Measurements from ENCODE around the gene MARCKS. TPM values are rescaled to one million over a fixed set of nuclear protein-coding genes. Genes with fewer than 3 reads are reported as not detected.
A peak's percentile ranks its signal among the peaks of the same experiment; 100 is the strongest.
"Not testable (repeated sequence)": the region's sequence is repeated elsewhere in the genome, so short reads cannot be mapped to it uniquely, and the experiment has no call there.

Gene MARCKS
- total RNA-seq, 1 donor from 2014 or later, result 146 TPM

- Histone ChIP-seq H3K27ac (ENCODE audit: low read depth, low read length) (no peak overlapping the region), H3K9me3 (ENCODE audit: control insufficient read depth in 3 of 3, low read length in 3 of 3) (peaks cover 0 to 2% (median 0%) of the 10 kb centered on the region in 3 donors), H3K27me3 (ENCODE audit: control insufficient read depth in 3 of 3, insufficient read depth in 3 of 3, low read length in 3 of 3) (no peaks in the 10 kb centered on the region), H3K36me3 (ENCODE audit: control insufficient read depth in 3 of 3, insufficient read depth in 3 of 3, low read length in 3 of 3) (no peaks in the 10 kb centered on the region), H3K9ac (ENCODE audit: low read depth in 1 of 3, low read length in 3 of 3) (no peak overlapping the region), H3K4me3 (ENCODE audit: low read length in 3 of 3) (no peak overlapping the region), H3K4me1 (ENCODE audit: control insufficient read depth in 3 of 3, insufficient read depth in 3 of 3, low read length in 3 of 3) (no peaks in the 10 kb centered on the region)
These were observed 37.8 kb downstream of the MARCKS start for GRCh38 chr6:113894712-113895674.

GRCh38 chr6:113901482-113901881 is 44.3 kb downstream of the MARCKS start:
- H3K9me3 ChIP-seq (ENCODE audit: control insufficient read depth in 3 of 3, low read length in 3 of 3), result no peaks in the 10 kb centered on the region
- H3K4me3 ChIP-seq (ENCODE audit: low read length in 3 of 3), result no peak overlapping the region
- H3K9ac ChIP-seq (ENCODE audit: low read depth in 1 of 3, low read length in 3 of 3), result no peak overlapping the region
- H3K4me1 ChIP-seq (ENCODE audit: control insufficient read depth in 3 of 3, insufficient read depth in 3 of 3, low read length in 3 of 3), result peaks cover 3 to 4% (median 3%) of the 10 kb centered on the region in 3 donors
- H3K27ac ChIP-seq (ENCODE audit: low read depth, low read length), result no peak overlapping the region
- no peaks in the 10 kb centered on the region for H3K36me3 ChIP-seq (ENCODE audit: control insufficient read depth in 3 of 3, insufficient read depth in 3 of 3, low read length in 3 of 3)
- H3K27me3 ChIP-seq (ENCODE audit: control insufficient read depth in 3 of 3, insufficient read depth in 3 of 3, low read length in 3 of 3), result no peaks in the 10 kb centered on the region

GRCh38 chr6:113903666-113904330 is 46.7 kb downstream of the MARCKS start:
- Histone ChIP-seq H3K9ac (ENCODE audit: low read depth in 1 of 3, low read length in 3 of 3) (no peak overlapping the region), H3K36me3 (ENCODE audit: control insufficient read depth in 3 of 3, insufficient read depth in 3 of 3, low read length in 3 of 3) (no peaks in the 10 kb centered on the region), H3K9me3 (ENCODE audit: control insufficient read depth in 3 of 3, low read length in 3 of 3) (no peaks in the 10 kb centered on the region), H3K27me3 (ENCODE audit: control insufficient read depth in 3 of 3, insufficient read depth in 3 of 3, low read length in 3 of 3) (no peaks in the 10 kb centered on the region), H3K4me1 (ENCODE audit: control insufficient read depth in 3 of 3, insufficient read depth in 3 of 3, low read length in 3 of 3) (peaks cover 3 to 4% (median 3%) of the 10 kb centered on the region in 3 donors), H3K27ac (ENCODE audit: low read depth, low read length) (peak overlapping the region; percentile 16), H3K4me3 (ENCODE audit: low read length in 3 of 3) (peak overlapping the region in 1 of 3 donors; percentile 25)

- Histone ChIP-seq H3K9me3 (ENCODE audit: control insufficient read depth in 3 of 3, low read length in 3 of 3) (no peaks in the 10 kb centered on the region), H3K27ac (ENCODE audit: low read depth, low read length) (no peak overlapping the region), H3K27me3 (ENCODE audit: control insufficient read depth in 3 of 3, insufficient read depth in 3 of 3, low read length in 3 of 3) (no peaks in the 10 kb centered on the region), H3K36me3 (ENCODE audit: control insufficient read depth in 3 of 3, insufficient read depth in 3 of 3, low read length in 3 of 3) (no peaks in the 10 kb centered on the region), H3K4me3 (ENCODE audit: low read length in 3 of 3) (no peak overlapping the region), H3K9ac (ENCODE audit: low read depth in 1 of 3, low read length in 3 of 3) (no peak overlapping the region), H3K4me1 (ENCODE audit: control insufficient read depth in 3 of 3, insufficient read depth in 3 of 3, low read length in 3 of 3) (peaks cover 3 to 4% (median 3%) of the 10 kb centered on the region in 3 donors)
These were observed 50.1 kb downstream of the MARCKS start for GRCh38 chr6:113907102-113907815.

- no peaks in the 10 kb centered on the region for H3K9me3 ChIP-seq (ENCODE audit: control insufficient read depth in 3 of 3, low read length in 3 of 3)
- H3K9ac ChIP-seq (ENCODE audit: low read depth in 1 of 3, low read length in 3 of 3), result no peak overlapping the region
- H3K4me3 ChIP-seq (ENCODE audit: low read length in 3 of 3), result no peak overlapping the region
- no peak overlapping the region for H3K27ac ChIP-seq (ENCODE audit: low read depth, low read length)
- H3K27me3 ChIP-seq (ENCODE audit: control insufficient read depth in 3 of 3, insufficient read depth in 3 of 3, low read length in 3 of 3), result no peaks in the 10 kb centered on the region
- peaks cover 3 to 4% (median 3%) of the 10 kb centered on the region in 3 donors for H3K4me1 ChIP-seq (ENCODE audit: control insufficient read depth in 3 of 3, insufficient read depth in 3 of 3, low read length in 3 of 3)
- no peaks in the 10 kb centered on the region for H3K36me3 ChIP-seq (ENCODE audit: control insufficient read depth in 3 of 3, insufficient read depth in 3 of 3, low read length in 3 of 3)
These were observed 51.7 kb downstream of the MARCKS start for GRCh38 chr6:113908801-113909200.

- H3K4me1 ChIP-seq (ENCODE audit: control insufficient read depth in 3 of 3, insufficient read depth in 3 of 3, low read length in 3 of 3), result peaks cover under 1 to 2% (median under 1%) of the 10 kb centered on the region in 3 donors
- H3K9ac ChIP-seq (ENCODE audit: low read depth in 1 of 3, low read length in 3 of 3), result no peak overlapping the region
- no peaks in the 10 kb centered on the region for H3K36me3 ChIP-seq (ENCODE audit: control insufficient read depth in 3 of 3, insufficient read depth in 3 of 3, low read length in 3 of 3)
- H3K27ac ChIP-seq (ENCODE audit: low read depth, low read length), result no peak overlapping the region
- H3K4me3 ChIP-seq (ENCODE audit: low read length in 3 of 3), result no peak overlapping the region
- H3K9me3 ChIP-seq (ENCODE audit: control insufficient read depth in 3 of 3, low read length in 3 of 3), result no peaks in the 10 kb centered on the region
- H3K27me3 ChIP-seq (ENCODE audit: control insufficient read depth in 3 of 3, insufficient read depth in 3 of 3, low read length in 3 of 3), result no peaks in the 10 kb centered on the region
These were observed 52.2 kb downstream of the MARCKS start for GRCh38 chr6:113909224-113909856.

- H3K9me3 ChIP-seq (ENCODE audit: control insufficient read depth in 3 of 3, low read length in 3 of 3); H3K36me3 ChIP-seq (ENCODE audit: control insufficient read depth in 3 of 3, insufficient read depth in 3 of 3, low read length in 3 of 3); H3K27me3 ChIP-seq (ENCODE audit: control insufficient read depth in 3 of 3, insufficient read depth in 3 of 3, low read length in 3 of 3); H3K9ac ChIP-seq (ENCODE audit: low read depth in 1 of 3, low read length in 3 of 3); H3K4me1 ChIP-seq (ENCODE audit: control insufficient read depth in 3 of 3, insufficient read depth in 3 of 3, low read length in 3 of 3); H3K4me3 ChIP-seq (ENCODE audit: low read length in 3 of 3); H3K27ac ChIP-seq (ENCODE audit: low read depth, low read length): not testable (repeated sequence)
These were observed 53.1 kb downstream of the MARCKS start for GRCh38 chr6:113910285-113910684.

Other genes starting within 250 kb of the MARCKS start
- 64.2 TPM for gene HDAC2, start 113.8 kb downstream of the MARCKS start, total RNA-seq

All from skeletal muscle tissue (tissue), 4 donors.